H1 (cell line): ENCODE data around the gene HYDIN. TPM values are rescaled to one million over a fixed set of nuclear protein-coding genes. Genes with fewer than 3 reads are reported as not detected.

Source experiments
- CTCF ChIA-PET: fragments of 300-600 bp; sonication (Branson Sonifier 250); formaldehyde crosslinking; loops from one replicate; lab custom pipeline; 2021; ENCODE audit not compliant: partially characterized antibody; lab: Charles Lee
- POLR2A ChIA-PET: fragments of 300-600 bp; sonication (Branson Sonifier 250); formaldehyde crosslinking; loops from one replicate; lab custom pipeline; 2021; ENCODE audit warnings: inconsistent platforms; ENCODE audit not compliant: partially characterized antibody; lab: Charles Lee
- DNase-seq, 2 experiments: peaks; one replicate each; pipeline versions ENCODE4 v3.0.0 to v3.0.0-alpha.2; 2010 to 2022; ENCODE audit warnings: low spot score in 2 of 2, low read depth in 1 of 2, mixed read lengths in 1 of 2
- FAIRE-seq: peaks from 2 replicates; lab custom pipeline; 2011; peaks lifted over from hg19 to GRCh38; lab: Jason Lieb, UNC
- H2AFZ ChIP-seq: 2 replicates; pipeline ENCODE4 v1.8.1; 2012; ENCODE audit warnings: low read length, inconsistent platforms
- H2AK5ac ChIP-seq: 2 replicates; pipeline ENCODE4 v1.6.1; 2013; ENCODE audit warnings: low read depth, low read length
- H2BK120ac ChIP-seq: replicated peaks from 2 replicates; pipeline ENCODE3; 2013; ENCODE audit warnings: low read depth, low read length, inconsistent platforms
- H2BK12ac ChIP-seq: 2 replicates; pipeline ENCODE4 v1.6.1; 2013; ENCODE audit warnings: low read depth, low read length
- H2BK15ac ChIP-seq: 2 replicates; pipeline ENCODE4 v1.6.1; 2013; ENCODE audit warnings: low read length
- H2BK20ac ChIP-seq: 2 replicates; pipeline ENCODE4 v1.6.1; 2013; ENCODE audit warnings: low read length
- H2BK5ac ChIP-seq: 2 replicates; pipeline ENCODE4 v1.6.1; 2013; ENCODE audit warnings: low read depth, low read length
- H3K14ac ChIP-seq: 2 replicates; pipeline ENCODE4 v1.6.1; 2013; ENCODE audit warnings: inconsistent platforms; ENCODE audit not compliant: insufficient read length
- H3K18ac ChIP-seq: 2 replicates; pipeline ENCODE4 v1.6.1; 2013; ENCODE audit warnings: low read length; ENCODE audit errors: extremely low read depth
- H3K23ac ChIP-seq: 2 replicates; pipeline ENCODE4 v1.6.1; 2013; ENCODE audit warnings: inconsistent platforms; ENCODE audit not compliant: insufficient read length
- H3K23me2 ChIP-seq: 2 replicates; pipeline ENCODE4 v1.6.1; 2013; ENCODE audit warnings: low read depth, low read length
- H3K27ac ChIP-seq: 2 replicates; pipeline ENCODE4 v1.6.1; 2011; ENCODE audit warnings: low read depth, low read length, inconsistent platforms
- H3K27me3 ChIP-seq, 4 experiments: replicated peaks in 1 of 4; 1 replicate in 1 of 4; 2 replicates in 3 of 4; pipeline versions ENCODE4 v1.6.1 to v1.8.1; 2011 to 2013; ENCODE audit warnings: low read length in 3 of 4, mild to moderate bottlenecking in 3 of 4, inconsistent platforms in 2 of 4, mixed read lengths in 2 of 4, moderate library complexity in 1 of 4; ENCODE audit not compliant: control insufficient read depth in 3 of 4, insufficient read depth in 3 of 4; ENCODE audit errors: extremely low read depth in 1 of 4
- H3K36me3 ChIP-seq, 4 experiments: 2 replicates each; pipeline versions ENCODE4 v1.6.1 to v1.8.1; 2011 to 2013; ENCODE audit warnings: mild to moderate bottlenecking in 4 of 4, low read length in 3 of 4, moderate library complexity in 2 of 4, control low read depth in 1 of 4, inconsistent platforms in 1 of 4; ENCODE audit not compliant: insufficient read depth in 4 of 4, control insufficient read depth in 2 of 4
- H3K4ac ChIP-seq: replicated peaks from 2 replicates; pipeline ENCODE3; 2013; ENCODE audit warnings: low read length, low read depth, mixed read lengths, inconsistent platforms; ENCODE audit not compliant: insufficient read length
- H3K4me1 ChIP-seq, 4 experiments: replicated peaks in 1 of 4; 1 replicate in 1 of 4; 2 replicates in 3 of 4; pipeline versions ENCODE4 v1.6.1 to v1.8.1; 2011 to 2013; ENCODE audit warnings: low read length in 3 of 4, inconsistent platforms in 2 of 4, mixed read lengths in 1 of 4; ENCODE audit not compliant: insufficient read depth in 4 of 4, control insufficient read depth in 3 of 4
- H3K4me2 ChIP-seq, 2 experiments: 2 replicates each; pipeline versions ENCODE4 v1.6.1 to v1.8.1; 2011 to 2013; ENCODE audit warnings: low read depth in 2 of 2, low read length in 2 of 2, control low read depth in 1 of 2, inconsistent platforms in 1 of 2, mild to moderate bottlenecking in 1 of 2; ENCODE audit not compliant: insufficient read depth in 1 of 2
- H3K4me3 ChIP-seq, 4 experiments: fragments of 200-600, 300-600 bp in 1 of 4; sonication (generic), shearing (Covaris generic), sonication (Bioruptor Twin) in 1 of 4; 2 replicates each; pipeline versions ENCODE4 v1.5.1 to v1.8.1; 2011 to 2016; ENCODE audit warnings: low read length in 4 of 4, low read depth in 3 of 4, control low read depth in 2 of 4, inconsistent platforms in 2 of 4, mild to moderate bottlenecking in 2 of 4, mixed read lengths in 1 of 4, moderate library complexity in 1 of 4; ENCODE audit not compliant: insufficient read depth in 2 of 4; ENCODE audit errors: extremely low read depth in 1 of 4
- H3K56ac ChIP-seq: replicated peaks from 2 replicates; pipeline ENCODE3; 2013; ENCODE audit warnings: low read depth, mild to moderate bottlenecking, mixed read lengths, low read length, inconsistent platforms; ENCODE audit not compliant: insufficient read length
- H3K79me1 ChIP-seq: 2 replicates; pipeline ENCODE4 v1.6.1; 2013; ENCODE audit warnings: low read depth, low read length, control low read depth
- H3K79me2 ChIP-seq, 2 experiments: 2 replicates each; pipeline versions ENCODE4 v1.6.1 to v1.8.1; 2012 to 2013; ENCODE audit warnings: low read length in 2 of 2, mild to moderate bottlenecking in 2 of 2, inconsistent platforms in 1 of 2; ENCODE audit not compliant: insufficient read depth in 2 of 2, control insufficient read depth in 1 of 2
- H3K9ac ChIP-seq, 4 experiments: replicated peaks in 1 of 4; 1 replicate in 1 of 4; 2 replicates in 3 of 4; pipeline versions ENCODE4 v1.6.1 to v1.8.1; 2011 to 2013; ENCODE audit warnings: low read depth in 3 of 4, low read length in 3 of 4, control low read depth in 2 of 4, mild to moderate bottlenecking in 2 of 4, moderate library complexity in 2 of 4, inconsistent platforms in 1 of 4; ENCODE audit errors: extremely low read depth in 1 of 4
- H3K9me3 ChIP-seq, 2 experiments: 2 replicates each; pipeline versions ENCODE4 v1.6.1 to v1.8.1; 2012 to 2013; ENCODE audit warnings: mild to moderate bottlenecking in 2 of 2, moderate library complexity in 2 of 2, control low read depth in 1 of 2, inconsistent platforms in 1 of 2, low read depth in 1 of 2, low read length in 1 of 2, mixed read lengths in 1 of 2; ENCODE audit not compliant: insufficient read depth in 2 of 2
- H4K20me1 ChIP-seq, 2 experiments: replicated peaks in 1 of 2; 2 replicates each; pipeline versions ENCODE3 to v1.8.1; 2011 to 2013; ENCODE audit warnings: inconsistent platforms in 2 of 2, low read length in 2 of 2, mild to moderate bottlenecking in 1 of 2; ENCODE audit not compliant: insufficient read depth in 2 of 2, control insufficient read depth in 1 of 2
- H4K5ac ChIP-seq: 2 replicates; pipeline ENCODE4 v1.6.1; 2013; ENCODE audit warnings: low read length, low read depth, mixed read lengths, inconsistent platforms; ENCODE audit not compliant: insufficient read length
- H4K8ac ChIP-seq: 2 replicates; pipeline ENCODE4 v1.8.0; 2013; ENCODE audit warnings: mild to moderate bottlenecking, moderate library complexity, low read length, inconsistent platforms; ENCODE audit not compliant: insufficient read depth; ENCODE audit errors: extremely low read depth
- H4K91ac ChIP-seq: replicated peaks from 2 replicates; pipeline ENCODE3; 2013; ENCODE audit warnings: low read length, mixed read lengths, inconsistent platforms; ENCODE audit not compliant: insufficient read length
- ASH2L ChIP-seq: fragments of 200-600, 300-600 bp; sonication (generic); IDR thresholded peaks from one replicate; pipeline ENCODE4 v1.7.1; 2017; ENCODE audit warnings: low read length
- ATF2 ChIP-seq: IDR thresholded peaks from 2 replicates; pipeline ENCODE4 v1.6.1; 2012; ENCODE audit warnings: low read length, inconsistent platforms
- BACH1 ChIP-seq: IDR thresholded peaks from 2 replicates; pipeline ENCODE4 v1.6.1; 2012; ENCODE audit warnings: low read length, improper control_type of control experiment
- BRCA1 ChIP-seq: IDR thresholded peaks from 2 replicates; pipeline ENCODE4 v1.6.1; 2012; ENCODE audit warnings: low read depth, low read length, improper control_type of control experiment
- CBX8 ChIP-seq: fragments of 300-800, 300-1000 bp; sonication (generic); IDR thresholded peaks from 2 replicates; pipeline ENCODE4 v1.7.1; 2016; ENCODE audit warnings: low read depth, low read length, borderline replicate concordance
- CTBP2 ChIP-seq: IDR thresholded peaks from 2 replicates; pipeline ENCODE4 v1.7.0; 2011; ENCODE audit warnings: borderline replicate concordance, mild to moderate bottlenecking, moderate library complexity, mixed read lengths, low read length; ENCODE audit not compliant: insufficient read depth, insufficient read length
- FOSL1 ChIP-seq: IDR thresholded peaks from 2 replicates; pipeline ENCODE4 v1.6.1; 2011; ENCODE audit warnings: mild to moderate bottlenecking, low read depth, low read length, moderate library complexity; ENCODE audit not compliant: insufficient read depth
- MAX ChIP-seq: IDR thresholded peaks from 2 replicates; pipeline ENCODE4 v1.6.1; 2012; ENCODE audit warnings: inconsistent platforms
- NANOG ChIP-seq: IDR thresholded peaks from 2 replicates; pipeline ENCODE4 v1.6.1; 2011; ENCODE audit warnings: low read length, low read depth, mild to moderate bottlenecking, inconsistent platforms; ENCODE audit not compliant: insufficient read depth, poor library complexity, severe bottlenecking
- SAP30 ChIP-seq: fragments of 300-600 bp; sonication (generic); IDR thresholded peaks from 2 replicates; pipeline ENCODE4 v1.7.1; 2012; ENCODE audit warnings: low read length, moderate library complexity, mild to moderate bottlenecking, inconsistent platforms; ENCODE audit not compliant: insufficient read depth, insufficient replicate concordance
- TCF12 ChIP-seq: IDR thresholded peaks from 2 replicates; pipeline ENCODE4 v1.6.1; 2011; ENCODE audit warnings: low read depth, mild to moderate bottlenecking, low read length
- ZNF274 ChIP-seq: IDR thresholded peaks from 2 replicates; pipeline ENCODE4 v1.7.0; 2012; ENCODE audit warnings: low read length, borderline replicate concordance; ENCODE audit errors: extremely low read depth
- polyA plus RNA-seq, 7 experiments: library from polyadenylated mRNA; depleted of rRNA in 3 of 7; stranded (reverse) in 5 of 7; unstranded in 2 of 7; fragments of >200 nt in 5 of 7; fragments of 200-250 nt in 2 of 7; gene quantifications; 1 replicate in 5 of 7; 2 replicates in 1 of 7; 4 replicates in 1 of 7; pipeline versions ENCODE4 v1.2.1 to v1.2.3, GENCODE V29; 2011 to 2013; ENCODE audit warnings: missing spikeins in 2 of 7, mixed read lengths in 2 of 7
- total RNA-seq: library from RNA; stranded (reverse); fragmentation: NEBNext Ultra II Directional; extraction: Animal tissue kit (Norgen Biotek cat#: 25700); gene quantifications from 2 replicates; pipeline ENCODE4 v1.2.1, GENCODE V29; 2021

Gene HYDIN
- total and polyA plus RNA-seq, 2 of the 8 experiments (the other 6 are each of a cell fraction or from before 2014, with no cell fraction given) = 1.1 to 1.8 TPM

GRCh38 chr16:71260995-71261394 lies 30.5 kb upstream of the HYDIN start:
- Histone ChIP-seq H3K36me3 (no peaks in the 10 kb centered on the region), H3K23me2 (no peaks in the 10 kb centered on the region)

More at GRCh38 chr16:71260995-71261394, 30.5 kb upstream of the HYDIN start:
- Histone ChIP-seq H4K5ac (no peak overlapping the region), H2BK12ac (no peak overlapping the region), H2AFZ (no peak overlapping the region), H3K27ac (no peak overlapping the region), H3K23ac (no peak overlapping the region), H3K4ac (no peak overlapping the region), H4K20me1 (no peaks in the 10 kb centered on the region), H4K8ac (no peak overlapping the region), H3K4me3 (no peak overlapping the region), H3K56ac (no peak overlapping the region), H2BK20ac (no peak overlapping the region), H3K18ac (no peak overlapping the region), H3K9me3 (0 out of 4 replicates have a peak, but pooled peaks cover 0 to 2% of the 10 kb centered on the region in 2 experiments), H3K79me1 (no peaks in the 10 kb centered on the region), H3K79me2 (no peaks in the 10 kb centered on the region), H4K91ac (no peak overlapping the region), H3K4me2 (no peak overlapping the region), H3K27me3 (no peaks in the 10 kb centered on the region; a peak in 1 of 7 replicates), H3K14ac (no peak overlapping the region), H2BK120ac (no peak overlapping the region), H2AK5ac (no peak overlapping the region), H2BK15ac (no peak overlapping the region), H3K9ac (no peak overlapping the region), H3K4me1 (no peaks in the 10 kb centered on the region), H2BK5ac (no peak overlapping the region)
- CTCF ChIA-PET = interaction anchor here (0.6 kb wide), 1 partner anchor 12 kb away, joined by 3 read pairs; no protein-coding TSS in a partner anchor
- POLR2A ChIA-PET = no interaction called here
- DNase-seq = no peak
- FAIRE-seq = no peak
- TF ChIP-seq ZNF274 = no peak
- no peak for TF ChIP-seq BRCA1
- TF ChIP-seq BACH1 = no peak
- no peak for TF ChIP-seq CTBP2
- TF ChIP-seq FOSL1 = no peak
- TF ChIP-seq NANOG = no peak
- no peak for TF ChIP-seq TCF12
- no peak for TF ChIP-seq MAX
- TF ChIP-seq ATF2 = no peak
- TF ChIP-seq CBX8 = no peak
- no peak for TF ChIP-seq ASH2L
- TF ChIP-seq SAP30 = no peak
